Tongue (tissue), 2 donors: ENCODE results near the gene IL17RD. TPM values are rescaled to one million over a fixed set of nuclear protein-coding genes. Genes with fewer than 3 reads are reported as not detected.

Source experiments
- DNase-seq: peaks from one replicate; pipeline ENCODE4 v3.0.0-alpha.2; 2015
- total RNA-seq: library from RNA; depleted of rRNA; stranded (reverse); fragments of >200 nt; gene quantifications from one replicate; pipeline ENCODE4 v1.2.3, GENCODE V29; 2014

Gene IL17RD
- total RNA-seq, 1 donor from 2014 or later = 46.1 TPM

DNA sequence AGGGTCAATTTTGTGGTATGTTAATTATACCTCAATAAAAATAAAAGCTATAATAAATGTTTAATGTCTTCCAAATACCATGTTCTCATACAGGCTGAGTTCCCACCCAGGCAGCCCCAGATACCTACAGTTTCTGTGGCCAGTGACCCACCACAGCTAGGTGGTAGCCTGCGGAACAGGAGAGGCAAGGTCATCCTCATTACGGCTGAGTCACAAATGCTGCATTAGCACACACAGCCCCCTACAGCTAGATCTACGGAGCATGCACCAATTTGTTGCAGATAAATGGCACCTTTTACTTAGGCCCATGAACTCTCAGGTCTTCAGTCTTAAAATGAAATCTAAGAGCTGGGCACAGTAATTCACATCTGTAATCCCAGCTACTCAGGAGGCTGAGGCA is 99.6 kb downstream of the IL17RD start:
- DNase-seq = no peak

DNA sequence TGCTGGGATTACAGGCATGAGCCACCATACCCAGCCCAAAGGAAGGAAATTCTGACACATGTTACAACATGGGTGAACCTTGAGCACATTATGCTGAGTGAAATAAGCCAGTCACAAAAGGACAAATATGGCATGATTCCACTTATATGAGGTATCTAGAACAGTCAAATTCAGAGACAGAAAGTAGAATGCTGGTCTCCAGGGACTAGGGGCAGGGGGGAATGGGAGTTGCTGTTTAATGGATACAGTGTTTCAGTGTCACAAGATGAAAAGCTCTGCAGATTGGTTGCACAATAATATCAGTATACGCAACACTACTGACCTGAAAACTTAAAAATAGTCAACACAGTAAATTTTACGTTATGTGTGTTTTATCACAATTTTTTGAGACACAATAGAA is 100.6 kb downstream of the IL17RD start:
- no peak for DNase-seq

DNA sequence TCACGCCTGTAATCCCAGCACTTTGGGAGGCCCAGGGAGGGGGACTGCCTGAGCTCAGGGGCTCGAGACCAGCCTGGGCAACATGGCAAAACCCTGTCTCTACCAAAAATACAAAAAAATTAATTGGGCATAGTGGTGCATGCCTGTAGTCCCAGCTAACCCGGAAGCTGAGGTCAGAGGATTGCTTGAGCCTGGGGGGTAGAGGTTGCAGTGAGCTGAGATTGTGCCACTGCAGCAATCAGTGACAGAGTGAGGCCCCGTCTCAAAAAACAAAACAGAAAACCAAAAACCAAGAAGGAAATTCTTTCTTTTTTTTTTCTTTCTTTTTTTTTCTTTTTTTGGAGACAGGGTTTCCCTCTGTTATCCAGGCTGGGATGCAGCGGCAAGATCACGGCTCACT is 101.2 kb downstream of the IL17RD start:
- DNase-seq = no peak

DNA sequence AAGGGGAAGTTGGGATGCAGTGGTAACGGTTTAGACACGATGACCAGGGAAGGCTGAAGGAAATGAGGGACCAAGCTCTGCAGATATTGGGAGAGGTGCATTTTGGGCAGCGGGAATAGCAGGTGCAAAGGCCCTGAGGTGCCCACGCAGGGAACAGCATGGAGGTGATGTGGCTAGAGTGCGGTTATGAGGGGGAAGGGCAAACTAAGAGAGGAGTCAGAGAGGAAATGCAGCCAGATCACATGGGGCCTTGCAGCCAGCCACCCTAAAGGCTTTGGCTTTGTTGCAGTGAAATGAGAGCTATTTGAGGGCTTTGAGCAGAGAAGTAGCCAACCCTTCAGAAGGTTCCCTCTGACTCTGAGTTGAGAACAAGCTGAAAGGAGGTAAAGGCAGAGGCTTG is 102.1 kb downstream of the IL17RD start:
- DNase-seq = no peak

DNA sequence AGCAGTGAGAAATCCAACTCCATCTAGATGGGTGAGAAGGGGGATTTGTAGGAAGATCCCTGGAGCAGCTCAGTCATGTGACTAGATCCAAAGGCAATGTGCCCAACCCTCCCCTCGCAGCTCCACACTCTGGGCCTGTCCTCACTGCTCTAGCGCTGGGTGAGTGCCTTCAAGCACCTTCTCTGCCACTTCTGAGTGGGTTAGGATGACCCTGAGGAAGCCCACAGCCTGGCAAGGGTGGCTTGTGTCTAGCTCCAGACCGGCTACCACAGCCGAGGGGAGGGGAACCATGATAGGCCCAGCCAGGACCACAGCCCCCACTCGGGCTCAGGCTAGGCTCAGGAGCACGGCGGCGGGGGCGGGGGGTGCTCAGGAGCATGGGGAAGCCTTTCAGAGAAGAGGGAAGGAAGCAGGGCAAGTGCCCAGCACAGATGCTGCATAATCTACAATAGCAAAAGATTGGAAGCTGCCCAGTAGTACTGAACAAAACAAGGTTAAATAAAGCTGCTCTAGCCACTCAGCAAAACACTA is 103.0 kb downstream of the IL17RD start:
- DNase-seq = no peak

DNA sequence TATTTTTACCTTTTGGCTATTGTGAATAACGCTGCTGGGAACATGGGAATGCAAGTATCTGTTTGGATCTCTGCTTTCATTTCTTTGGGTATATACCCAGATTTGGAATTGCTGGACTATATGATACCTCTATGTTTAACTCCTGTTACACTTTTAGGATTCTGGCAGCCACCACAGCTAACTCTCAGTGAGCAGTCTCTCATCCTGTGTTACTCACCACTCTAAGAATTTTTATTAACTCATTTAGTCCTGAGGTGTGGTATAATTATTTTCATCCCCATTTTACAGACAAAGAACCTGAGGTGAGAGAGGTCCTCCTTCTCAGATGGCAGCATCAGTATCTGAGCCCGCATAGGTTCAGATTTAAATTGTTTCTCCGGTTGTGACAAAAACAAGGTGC is 103.6 kb downstream of the IL17RD start:
- no peak for DNase-seq

DNA sequence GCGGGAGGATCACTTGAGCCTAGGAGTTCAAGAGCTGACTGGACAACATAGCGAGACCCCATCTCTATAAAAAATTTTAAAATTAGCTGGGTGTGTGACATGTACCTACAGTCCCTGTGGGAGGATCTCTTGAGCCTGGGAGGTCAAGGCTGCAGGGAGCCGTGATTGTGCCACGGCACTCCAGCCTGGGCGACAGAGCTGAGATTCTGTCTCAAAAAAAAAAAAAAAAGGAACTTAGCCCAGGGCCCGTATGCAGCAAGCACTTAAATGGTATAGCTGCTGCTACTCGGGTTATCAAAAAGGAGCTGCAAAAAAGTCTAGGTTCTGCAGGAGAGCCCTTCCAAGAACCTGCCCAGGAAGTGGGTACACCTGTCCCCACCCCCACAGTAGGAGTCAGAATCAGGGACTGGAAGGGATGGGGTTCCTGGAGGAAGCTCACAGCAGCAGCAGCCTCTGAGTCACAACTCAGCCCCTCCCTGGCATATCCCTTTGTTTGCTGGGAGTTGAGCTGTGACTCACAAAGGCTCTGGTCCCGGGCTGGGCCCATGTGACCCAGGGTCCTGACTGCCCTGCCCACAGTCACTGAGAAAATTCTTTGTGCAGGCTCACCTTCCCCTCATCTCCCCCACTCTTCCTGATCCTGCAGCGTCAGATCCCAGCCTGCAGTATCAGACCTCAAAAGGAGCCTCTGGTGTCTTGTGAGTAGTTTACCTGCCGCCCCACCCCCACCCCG is 104.9 kb downstream of the IL17RD start, which contains the start of gene SPATA12:
Gene SPATA12, plus strand, starts transcription at position 576 of the 733 bp plus-strand sequence. CDS start 13,031 bp downstream, outside the sequence.
- DNase-seq = no peak

DNA sequence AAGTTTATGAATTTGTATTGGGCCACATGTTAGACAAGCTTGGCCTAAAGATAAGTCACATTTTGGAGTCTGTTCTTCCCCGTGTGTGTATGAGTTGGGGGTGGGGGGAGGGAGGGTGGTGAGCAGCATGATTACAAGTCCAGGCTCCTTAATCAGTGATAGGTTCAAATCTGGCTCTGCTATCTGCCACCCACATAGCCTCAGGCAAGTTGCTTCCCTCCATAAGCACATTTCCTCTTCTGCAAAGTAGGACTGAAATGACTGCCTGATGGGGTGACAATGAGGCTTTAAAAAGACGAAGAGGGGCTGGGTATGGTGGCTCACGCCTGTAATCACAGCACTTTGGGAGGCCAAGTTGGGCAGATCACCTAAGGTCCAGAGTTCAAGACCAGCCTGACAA is 105.7 kb downstream of the IL17RD start:
- DNase-seq = no peak

DNA sequence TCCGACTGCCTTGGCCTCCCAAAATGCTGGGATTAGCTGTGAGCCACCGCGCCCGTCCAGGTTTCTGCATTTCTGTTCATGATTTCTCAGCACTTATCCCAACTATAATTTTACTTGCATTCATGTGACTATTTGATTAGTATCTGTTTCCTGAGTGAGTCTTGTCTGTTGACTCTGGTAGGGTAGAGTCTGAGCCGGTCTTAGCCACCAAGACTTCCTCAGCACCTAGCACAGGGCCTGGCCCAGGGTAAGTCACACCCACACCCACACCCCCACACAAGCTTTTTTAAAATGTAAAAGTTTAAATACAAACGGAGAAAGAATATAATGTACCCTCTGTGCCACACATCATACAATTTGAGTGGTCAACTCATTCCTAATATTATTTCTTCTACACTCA is 107.8 kb downstream of the IL17RD start:
- DNase-seq = no peak

DNA sequence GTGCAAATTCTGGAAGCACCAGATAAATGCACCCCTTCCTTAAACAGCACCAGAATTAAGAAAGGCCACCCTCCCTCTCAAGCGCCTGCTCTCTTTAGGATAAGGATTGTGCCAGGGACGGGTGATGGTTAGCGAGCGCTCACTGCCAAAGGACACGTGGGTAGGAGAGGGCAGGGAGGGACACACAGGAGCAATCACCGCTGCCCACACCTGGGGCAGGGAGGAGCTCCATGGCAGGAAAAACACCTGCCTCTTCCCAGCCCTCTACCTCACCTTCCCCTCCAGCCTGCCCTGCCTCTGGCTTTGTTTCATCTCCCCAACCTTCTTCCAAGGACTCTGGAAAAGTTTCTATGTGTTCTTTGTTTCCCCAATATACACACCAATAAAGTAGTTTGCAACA is 112.0 kb downstream of the IL17RD start:
- DNase-seq = no peak

DNA sequence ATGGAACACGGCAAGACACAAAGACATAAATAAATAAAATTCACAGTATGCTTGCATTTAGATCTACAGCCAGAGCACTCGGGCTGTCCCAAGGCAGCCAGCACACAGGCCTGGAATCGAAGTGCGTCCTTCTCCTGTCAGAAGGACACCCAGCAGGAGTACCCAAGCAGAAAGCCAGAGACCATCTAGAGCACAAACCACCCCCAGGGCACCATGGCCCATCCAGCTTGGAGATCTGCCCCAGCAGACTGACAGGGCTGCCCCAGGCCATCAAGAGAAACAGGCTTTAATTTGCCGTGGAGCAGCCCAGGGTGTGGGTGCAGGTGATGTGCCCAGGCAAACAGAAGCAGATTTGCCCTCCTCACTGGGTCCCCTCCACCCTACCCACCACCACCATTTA is 112.5 kb downstream of the IL17RD start:
- DNase-seq = no peak

DNA sequence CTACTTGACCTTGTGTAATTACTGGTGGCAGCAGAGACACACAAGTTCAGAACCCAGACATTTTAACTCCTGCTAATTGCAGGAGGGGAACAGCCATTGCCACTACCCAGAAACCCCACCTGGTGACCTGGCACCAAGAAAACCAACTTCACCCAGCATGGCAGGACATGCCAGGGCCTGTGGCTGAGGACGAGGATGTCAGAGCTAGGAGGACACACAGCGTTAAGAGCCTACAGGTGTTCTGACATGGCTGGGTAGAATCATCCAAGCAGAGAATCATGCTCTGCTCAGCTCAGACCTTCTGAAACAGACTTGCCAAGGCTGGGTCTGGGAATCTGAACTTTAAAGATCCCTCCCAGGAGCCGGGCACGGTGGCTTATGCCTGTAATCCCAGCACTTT is 116.4 kb downstream of the IL17RD start:
- DNase-seq = no peak

DNA sequence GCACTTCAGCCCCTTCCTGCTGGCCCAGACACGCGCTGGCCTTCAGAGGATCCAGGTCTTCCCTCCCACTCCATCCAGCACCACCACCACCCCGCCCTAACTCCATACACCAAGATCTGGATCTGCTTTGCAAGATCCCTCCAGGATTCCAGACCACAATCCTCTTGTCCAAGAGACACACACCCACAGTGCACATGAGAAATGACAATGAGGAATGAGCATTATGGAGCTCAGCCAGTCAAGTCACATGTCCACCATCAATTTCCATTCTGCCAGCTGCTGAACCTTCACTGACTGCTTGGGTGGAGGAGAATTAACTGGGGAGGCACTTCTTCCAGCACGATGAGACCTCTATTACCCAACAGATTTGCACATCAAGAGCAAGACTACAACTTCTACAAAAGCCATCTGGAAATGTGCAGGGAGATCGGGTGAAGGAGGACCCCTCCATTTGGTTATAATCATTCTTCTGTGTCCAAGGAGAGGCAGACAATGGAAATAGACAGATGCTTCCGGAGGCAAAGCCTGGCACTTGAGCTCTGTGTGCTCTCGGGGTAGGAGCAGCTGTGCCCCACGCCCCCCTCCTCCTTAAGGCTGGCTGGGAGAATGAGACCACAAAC is 117.0 kb downstream of the IL17RD start:
- peak; percentile 92 for DNase-seq

DNA sequence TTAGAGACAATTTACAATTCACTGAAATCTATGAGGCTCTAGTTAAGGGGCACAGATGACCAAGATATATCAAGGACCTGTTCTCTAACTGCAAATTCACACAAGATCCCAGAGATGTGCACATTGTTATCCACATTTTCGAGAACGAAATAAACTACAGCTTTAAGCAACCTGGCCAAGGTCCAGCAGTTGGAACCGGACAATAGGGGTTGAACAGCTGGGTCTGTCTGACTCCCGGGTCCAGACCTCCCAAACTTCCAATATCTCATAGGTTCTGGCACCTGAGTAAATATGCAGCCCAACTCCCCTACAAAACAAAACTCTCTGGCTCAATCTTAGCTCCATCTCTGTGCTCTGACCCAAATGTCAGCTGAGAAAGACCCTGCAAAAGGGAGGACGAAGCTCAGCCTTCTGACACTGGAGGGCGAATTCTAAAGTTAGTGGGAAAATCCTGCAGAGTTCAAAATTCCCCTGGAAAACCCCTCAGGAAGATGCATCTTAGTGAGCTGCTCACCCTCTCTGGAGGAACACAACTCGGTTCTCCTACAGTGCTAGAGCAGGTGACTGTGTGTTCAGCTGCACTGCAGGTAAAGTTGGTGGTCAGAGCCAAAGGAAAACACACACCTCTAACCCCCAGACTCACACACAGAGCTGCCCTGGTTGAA is 118.9 kb downstream of the IL17RD start:
- peak; percentile 74 for DNase-seq

DNA sequence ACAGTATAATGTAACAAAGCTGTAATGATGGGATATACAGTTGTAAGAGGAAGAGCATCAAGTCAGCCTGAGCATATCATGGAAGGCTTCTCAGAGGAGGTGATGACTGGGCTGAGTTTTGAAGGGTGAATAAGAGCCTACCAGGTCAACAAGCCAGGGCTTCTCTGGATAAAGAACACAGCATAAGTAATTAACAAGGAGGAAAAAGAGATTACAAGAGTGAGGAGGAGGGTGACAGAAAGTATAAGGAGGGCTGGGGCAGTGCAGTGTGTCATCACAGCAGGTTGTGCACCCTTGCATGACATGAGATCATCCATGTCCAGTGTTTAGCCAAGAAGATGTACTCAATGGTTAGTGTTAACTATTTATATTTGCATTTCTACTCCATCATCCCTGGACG is 121.6 kb downstream of the IL17RD start:
- DNase-seq = no peak

DNA sequence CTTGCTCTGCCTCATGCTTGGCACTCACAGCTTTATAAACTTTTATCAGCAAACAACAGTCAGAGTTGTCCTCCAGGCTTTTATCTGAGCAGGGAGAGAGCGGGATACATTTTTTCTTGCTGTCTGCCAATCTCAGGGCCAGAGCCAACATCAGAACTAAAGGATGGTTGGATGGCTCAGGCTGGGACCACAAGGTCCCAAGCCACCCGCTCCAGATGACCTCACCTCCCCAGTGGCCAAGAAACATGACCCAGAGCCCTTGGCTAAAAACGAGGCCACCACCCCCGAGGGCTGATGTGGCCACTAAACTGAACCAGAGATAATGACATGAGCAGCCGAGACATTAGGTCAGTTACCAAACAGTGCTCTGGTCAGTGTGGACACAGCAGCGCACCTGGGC is 123.5 kb downstream of the IL17RD start:
- no peak for DNase-seq

Other genes starting within 250 kb of the IL17RD start
- gene SPATA12, start 104.7 kb downstream of the IL17RD start, total RNA-seq = not detected
- 1.5 TPM for gene HESX1, start 34.6 kb upstream of the IL17RD start, total RNA-seq
- gene APPL1, start 62.4 kb upstream of the IL17RD start, total RNA-seq = 80.2 TPM
- 3.4 TPM for gene ASB14, start 127.3 kb upstream of the IL17RD start, total RNA-seq